GM18520 (cell line): Measurements from ENCODE around the gene SLC7A4.

ENCODE experiments used
- ATAC-seq: cut with Tn5 transposase; IDR thresholded peaks from one replicate; pipeline ENCODE4 v1.9.1; 2021; ENCODE audit not compliant: unreplicated experiment

The SLC7A4 gene

GRCh38 chr22:21000207-21000986 is 32.0 kb downstream of the SLC7A4 start:
- ATAC-seq: no peak

GRCh38 chr22:20999350-21000206 is 32.8 kb downstream of the SLC7A4 start:
- ATAC-seq: no peak

- no peak for ATAC-seq
Measured at GRCh38 chr22:20998411-20999336, 33.7 kb downstream of the SLC7A4 start.

- no peak for ATAC-seq
Measured at GRCh38 chr22:20997536-20998257, 34.7 kb downstream of the SLC7A4 start.

- ATAC-seq: no peak
Measured at GRCh38 chr22:20996598-20997535, 35.5 kb downstream of the SLC7A4 start.

DNA sequence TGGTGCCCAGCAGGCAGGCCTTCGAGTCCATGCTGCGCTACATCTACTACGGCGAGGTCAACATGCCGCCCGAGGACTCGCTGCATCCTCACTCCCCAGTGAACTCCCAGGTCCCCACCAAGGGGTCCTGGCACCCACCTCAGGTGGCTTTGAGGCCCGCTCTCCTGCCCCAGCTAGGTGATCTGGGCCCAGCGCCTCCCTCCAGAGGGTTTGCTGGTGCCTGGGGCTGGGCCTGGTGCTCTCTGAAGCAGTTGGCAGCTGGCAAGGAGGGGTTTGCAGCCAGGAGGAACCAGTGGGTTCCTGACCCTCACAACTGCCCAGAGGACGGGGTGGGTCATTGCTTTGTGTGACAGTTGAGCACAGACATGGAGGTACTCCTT is 36.3 kb downstream of the SLC7A4 start:
- no peak for ATAC-seq

GRCh38 chr22:20995329-20996030 is 36.9 kb downstream of the SLC7A4 start:
- no peak for ATAC-seq

DNA sequence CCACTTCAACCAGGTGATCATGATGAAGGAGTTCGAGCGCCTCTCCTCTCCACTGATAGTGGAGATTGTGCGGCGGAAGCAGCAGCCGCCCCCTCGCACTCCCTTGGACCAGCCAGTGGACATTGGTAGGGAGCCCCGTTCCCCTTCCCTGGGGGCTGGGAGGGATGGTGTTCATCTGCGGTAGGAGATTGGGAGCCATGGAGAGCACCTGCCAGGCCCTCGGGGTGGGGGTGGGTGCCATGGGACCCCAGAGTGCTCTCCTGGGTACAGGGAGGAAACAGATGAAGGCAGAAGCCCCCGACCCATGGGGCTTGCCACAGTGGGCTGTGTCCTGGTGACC is 37.5 kb downstream of the SLC7A4 start:
- ATAC-seq: no peak

GRCh38 chr22:20994128-20994901 is 38.0 kb downstream of the SLC7A4 start:
- no peak for ATAC-seq

- no peak for ATAC-seq
Measured at GRCh38 chr22:20993304-20994127, 38.8 kb downstream of the SLC7A4 start.

DNA sequence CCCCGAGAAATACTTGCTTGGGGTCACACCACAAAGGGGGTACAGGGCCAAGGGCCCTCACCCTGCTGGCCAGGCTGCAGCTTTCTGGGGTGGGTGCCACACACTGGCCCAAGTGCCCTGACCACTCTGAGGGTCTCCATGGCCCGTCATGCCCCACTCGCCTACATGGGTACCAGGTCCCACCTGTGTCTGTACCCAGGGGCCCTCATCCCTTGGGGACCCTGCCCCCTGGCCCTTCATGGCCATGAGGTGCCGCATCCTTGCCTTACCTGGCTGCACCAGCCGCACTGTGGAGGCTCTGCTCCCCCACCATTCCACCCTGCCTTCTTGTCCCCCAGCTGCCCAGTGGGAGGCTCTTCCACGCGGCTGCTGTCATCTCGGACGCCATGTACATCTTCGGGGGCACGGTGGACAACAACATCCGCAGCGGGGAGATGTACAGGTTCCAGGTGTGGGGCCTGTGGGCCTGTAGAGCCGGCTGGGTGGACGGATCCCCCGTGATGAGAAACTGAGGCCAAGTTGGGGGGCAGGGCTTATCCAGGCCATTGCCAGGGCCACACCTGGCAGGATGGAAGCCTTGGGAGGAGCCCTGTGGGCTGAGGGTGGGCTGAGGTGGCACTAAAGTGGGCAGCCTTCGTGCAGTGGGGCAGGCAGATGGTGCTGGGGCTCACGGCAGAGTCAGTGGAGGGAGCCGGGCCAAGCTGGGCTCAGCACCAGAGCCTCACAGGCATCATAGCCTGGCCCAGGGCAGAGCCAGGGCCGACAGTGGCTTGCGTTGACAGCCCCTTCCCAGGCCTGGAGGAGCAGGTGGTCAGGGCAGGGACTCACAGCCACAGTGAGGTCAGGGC is 39.7 kb downstream of the SLC7A4 start:
- no peak for ATAC-seq

- ATAC-seq: no peak
Measured at GRCh38 chr22:20992056-20992442, 40.3 kb downstream of the SLC7A4 start.

GRCh38 chr22:20991252-20992055 is 40.9 kb downstream of the SLC7A4 start:
- no peak for ATAC-seq

- ATAC-seq: no peak
Measured at GRCh38 chr22:20990184-20991180, 41.9 kb downstream of the SLC7A4 start.
